HG02588 (cell line): ENCODE measurements around the gene MTARC2.
"Not testable (repeated sequence)": the region's sequence is repeated elsewhere in the genome, so short reads cannot be mapped to it uniquely, and the experiment has no call there.

Source experiments
- ATAC-seq: cut with Tn5 transposase; IDR thresholded peaks from one replicate; pipeline ENCODE4 v1.9.1; 2021; ENCODE audit warnings: mild to moderate bottlenecking, moderate library complexity; ENCODE audit not compliant: unreplicated experiment

MTARC2 gene

DNA sequence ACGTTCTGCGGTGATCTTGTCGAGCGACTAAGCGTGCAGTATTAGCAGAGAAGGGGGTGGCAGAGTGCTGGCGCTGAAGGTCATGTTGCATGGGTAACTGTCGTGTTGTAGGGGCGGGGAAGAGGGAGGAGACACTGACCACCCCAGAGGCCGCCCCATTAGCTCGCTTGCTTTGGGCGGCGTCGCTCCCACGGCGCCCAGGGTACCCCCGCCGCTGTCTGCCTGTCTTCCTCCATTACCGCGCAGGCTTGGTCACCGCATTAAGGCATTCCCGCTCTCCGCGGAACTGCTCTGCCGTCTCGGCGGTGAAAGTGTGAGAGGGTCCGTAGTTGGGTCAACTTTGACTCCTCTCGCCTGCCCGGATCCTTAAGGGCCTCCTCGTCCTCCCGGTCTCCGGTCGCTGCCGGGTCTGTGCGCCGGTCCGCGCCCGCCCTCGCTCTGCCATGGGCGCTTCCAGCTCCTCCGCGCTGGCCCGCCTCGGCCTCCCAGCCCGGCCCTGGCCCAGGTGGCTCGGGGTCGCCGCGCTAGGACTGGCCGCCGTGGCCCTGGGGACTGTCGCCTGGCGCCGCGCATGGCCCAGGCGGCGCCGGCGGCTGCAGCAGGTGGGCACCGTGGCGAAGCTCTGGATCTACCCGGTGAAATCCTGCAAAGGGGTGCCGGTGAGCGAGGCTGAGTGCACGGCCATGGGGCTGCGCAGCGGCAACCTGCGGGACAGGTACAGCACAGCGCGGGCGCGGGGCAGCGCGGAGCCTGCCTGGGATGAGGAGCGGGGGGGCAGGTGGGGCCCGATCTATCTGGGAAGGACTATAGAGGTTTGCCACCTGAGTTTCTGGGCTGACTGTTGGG is at the start of gene MTARC2:
TSS of gene MTARC2 (plus strand) at position 234 of the 846 bp plus-strand sequence. CDS start at position 444, 210 bp downstream.
- peak; percentile 97 for ATAC-seq

DNA sequence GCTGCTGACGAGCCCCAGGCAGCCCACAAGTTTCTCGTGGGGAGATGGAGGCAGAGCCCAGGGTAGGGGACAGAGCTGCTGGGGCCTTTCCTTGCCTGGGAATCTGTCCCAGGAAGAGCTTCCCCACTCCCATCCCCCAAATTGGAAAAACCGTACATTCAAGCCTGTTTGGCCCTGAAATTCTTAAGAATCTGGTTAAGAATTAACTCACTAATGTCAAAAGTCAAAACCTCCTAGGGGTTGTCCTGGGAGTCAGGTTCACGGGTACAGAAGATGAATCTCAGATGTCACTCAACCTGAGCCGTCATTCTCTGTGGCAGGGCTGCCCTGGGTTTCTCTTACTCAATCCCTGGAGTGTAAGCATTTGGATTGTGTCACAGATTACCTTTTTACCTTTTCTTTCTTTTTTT is 49.5 kb upstream of the MTARC2 start:
- ATAC-seq = no peak

DNA sequence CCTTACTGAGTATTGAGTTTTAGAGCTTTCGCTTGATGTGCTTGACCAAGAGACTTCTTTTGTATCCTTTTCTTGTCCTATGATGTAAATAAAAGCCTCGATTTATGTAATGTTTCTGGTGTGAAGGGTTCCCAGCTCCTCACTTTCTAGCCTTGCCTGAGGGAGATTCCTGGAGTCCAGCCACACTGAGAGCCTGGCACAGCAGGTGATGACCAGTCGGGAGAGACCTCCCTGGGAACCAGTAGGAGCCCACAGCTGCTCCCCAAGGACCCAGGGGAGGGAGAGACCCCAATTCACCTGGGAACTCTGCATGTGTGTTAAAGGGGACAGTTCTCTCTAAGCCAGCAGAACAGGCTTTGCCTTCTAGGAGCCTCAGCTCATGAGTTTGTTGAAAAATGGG is 49.1 kb upstream of the MTARC2 start:
- no peak for ATAC-seq

DNA sequence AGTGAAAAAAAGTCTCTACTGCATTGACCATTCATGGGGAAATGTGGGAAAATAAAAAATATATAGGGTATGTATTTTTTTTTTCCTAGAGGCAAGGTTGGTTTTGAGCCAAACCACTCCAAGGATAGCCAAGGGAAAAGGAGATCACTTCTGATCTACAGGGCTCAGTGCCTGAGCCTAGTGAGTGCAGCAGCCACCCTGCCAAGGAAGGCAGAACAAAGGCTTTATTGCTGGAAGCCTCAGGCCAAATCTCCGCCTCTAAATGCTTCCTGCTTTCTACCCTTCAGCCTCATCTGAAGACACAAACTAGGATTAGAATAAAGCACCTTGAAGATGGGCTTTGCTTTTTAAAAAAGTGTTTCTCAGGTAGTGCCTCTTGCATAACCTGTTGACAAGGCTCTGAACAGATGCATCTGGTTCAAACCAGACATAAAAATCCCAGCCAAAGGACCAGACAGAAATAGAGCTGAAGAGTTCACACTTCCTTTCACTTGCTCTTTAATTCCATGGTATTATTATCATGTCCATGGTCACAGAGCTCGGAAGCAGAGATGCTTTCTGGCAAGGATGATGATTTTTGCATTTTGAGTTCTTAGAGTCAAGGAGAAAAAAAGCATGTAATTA is 47.5 kb upstream of the MTARC2 start:
- ATAC-seq = no peak

DNA sequence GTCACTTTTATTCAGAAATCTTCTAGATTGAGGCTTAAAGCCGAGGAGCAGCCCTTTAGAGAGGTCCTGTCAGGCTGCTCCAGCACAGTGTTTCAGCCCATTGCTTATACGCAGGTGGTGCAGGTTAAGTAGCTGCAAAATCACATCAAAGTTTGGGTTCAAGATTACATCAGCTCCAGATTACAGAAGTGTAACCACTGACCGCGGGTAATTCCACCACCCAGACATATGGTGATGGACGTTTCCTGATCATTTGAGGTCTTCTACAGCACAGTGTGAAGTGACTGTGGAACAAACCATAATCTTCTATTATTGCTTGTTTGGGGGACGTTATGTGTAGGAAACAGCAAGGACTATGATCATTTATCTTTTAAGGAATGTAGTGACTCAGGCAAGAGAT is 46.1 kb upstream of the MTARC2 start:
- no peak for ATAC-seq

DNA sequence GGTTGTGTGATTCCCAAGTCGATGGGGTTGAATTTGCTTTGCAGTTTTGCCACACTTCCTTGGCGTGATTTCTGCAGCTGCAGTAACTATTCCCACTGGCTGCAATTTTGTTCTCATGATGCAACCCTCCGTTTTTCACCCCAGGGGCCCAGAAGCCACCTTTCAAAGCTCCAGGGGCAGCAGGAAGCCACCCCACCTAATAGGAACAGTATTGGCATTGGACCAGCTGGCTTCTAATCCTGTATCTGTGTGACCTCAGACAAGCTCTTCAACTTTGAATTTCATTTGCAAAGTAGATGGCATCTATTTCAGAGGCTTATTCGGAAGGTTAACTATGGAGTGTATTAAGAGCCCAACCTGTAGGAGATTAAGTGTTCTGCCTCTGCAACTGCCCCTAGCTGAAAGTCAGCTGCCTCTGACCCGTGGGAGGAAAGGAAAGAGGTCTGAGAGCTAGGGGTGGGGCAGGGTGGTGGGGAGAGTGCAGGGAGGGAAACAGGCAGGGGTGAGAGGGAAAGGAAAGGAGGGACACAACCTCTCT is 45.3 kb upstream of the MTARC2 start:
- no peak for ATAC-seq

DNA sequence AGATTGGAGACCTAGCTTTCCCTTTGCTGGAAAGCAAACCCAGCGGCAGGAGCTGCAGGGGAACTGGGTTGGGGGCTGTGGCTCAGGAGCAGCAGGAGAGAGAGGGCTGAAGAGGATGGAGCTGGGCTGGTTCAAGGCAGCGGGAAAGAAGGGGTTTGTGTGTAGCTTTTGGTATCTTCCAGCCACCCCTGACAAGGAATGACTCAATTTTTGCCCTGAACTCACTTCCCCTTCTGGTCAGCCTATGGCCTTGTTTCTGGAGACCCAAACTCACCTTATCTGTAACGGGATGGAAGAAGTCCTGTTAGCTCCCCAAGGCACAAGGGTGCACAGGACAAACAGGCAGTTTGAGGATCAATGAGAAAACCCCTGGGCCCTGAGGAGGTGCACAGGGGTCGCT is 44.8 kb upstream of the MTARC2 start:
- ATAC-seq = no peak

DNA sequence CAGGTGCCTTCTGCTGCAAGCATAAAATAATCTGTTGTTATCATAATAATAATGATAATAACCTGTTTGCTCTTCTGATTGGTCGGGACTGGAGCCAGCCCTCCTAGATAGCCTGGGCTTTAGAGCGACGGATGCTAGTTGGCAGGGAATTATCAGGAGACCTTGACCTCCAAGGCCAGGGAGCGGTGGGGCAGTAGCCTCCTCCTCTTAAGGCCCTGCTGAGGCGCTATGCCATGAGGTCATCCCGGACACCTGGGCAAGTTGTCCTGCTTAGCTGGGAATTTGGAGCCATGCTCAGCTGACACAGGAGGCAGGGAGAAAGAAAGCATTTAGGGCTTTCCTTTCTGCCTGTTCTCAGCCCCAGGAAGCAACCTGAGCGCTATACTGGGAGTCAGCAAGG is 42.3 kb upstream of the MTARC2 start:
- ATAC-seq = no peak

DNA sequence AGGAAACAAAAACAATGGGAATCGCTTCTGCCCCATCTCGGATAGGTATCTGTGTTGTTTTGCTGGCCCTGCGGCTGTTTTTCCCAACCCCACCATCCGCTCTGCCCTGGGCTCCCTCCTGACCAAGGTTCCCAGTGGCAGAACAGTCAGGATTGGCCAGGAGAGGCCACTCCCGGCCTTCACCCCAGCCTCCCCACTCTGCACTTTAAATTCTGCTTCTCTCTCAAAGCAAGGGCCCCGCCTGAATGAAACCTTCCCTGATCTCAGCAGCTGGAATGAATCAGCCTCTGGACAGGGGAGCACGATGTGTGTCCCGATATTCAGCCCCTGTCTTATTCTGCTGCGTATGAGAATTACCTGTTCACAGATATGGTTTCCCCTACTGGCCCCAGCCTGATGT is 41.6 kb upstream of the MTARC2 start:
- ATAC-seq = no peak

DNA sequence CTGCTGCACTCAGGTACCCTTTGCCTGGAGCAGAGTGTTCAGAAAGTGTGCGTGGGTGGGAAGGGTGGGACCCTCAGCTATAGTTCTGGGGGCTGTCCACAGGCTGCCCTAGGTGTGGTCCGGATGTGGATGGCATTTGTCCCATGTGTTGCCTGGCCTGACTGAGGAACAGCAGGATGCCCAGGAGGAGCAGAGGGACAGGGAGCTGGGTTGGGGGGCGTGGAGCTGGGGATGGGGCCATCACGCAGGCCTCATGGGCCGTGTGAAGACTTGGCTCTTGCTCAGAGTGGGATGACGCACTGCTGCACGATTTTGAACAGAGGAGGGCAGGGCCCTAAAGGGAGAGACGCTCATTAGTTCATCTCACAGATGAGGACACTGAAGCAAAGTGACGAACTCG is 41.0 kb upstream of the MTARC2 start:
- ATAC-seq = no peak

DNA sequence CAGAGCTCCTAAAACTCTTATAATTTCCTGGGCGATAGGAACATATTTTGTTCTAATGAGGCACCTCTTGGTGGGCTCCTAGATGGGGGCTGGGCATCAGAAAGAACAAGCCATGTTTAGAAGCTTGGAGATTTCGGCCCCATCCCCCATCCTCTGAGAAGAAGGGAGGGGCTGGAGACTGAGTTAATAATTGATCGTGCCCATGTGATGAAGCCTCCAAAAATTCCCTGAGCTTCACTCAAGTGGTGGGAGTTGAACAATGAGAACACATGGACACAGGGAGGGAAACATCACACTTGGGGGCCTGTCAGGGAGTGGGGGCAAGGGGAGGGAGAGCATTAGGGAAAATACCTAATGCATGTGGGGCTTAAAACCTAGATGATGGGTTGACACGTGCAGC is 39.9 kb upstream of the MTARC2 start:
- ATAC-seq = no peak

DNA sequence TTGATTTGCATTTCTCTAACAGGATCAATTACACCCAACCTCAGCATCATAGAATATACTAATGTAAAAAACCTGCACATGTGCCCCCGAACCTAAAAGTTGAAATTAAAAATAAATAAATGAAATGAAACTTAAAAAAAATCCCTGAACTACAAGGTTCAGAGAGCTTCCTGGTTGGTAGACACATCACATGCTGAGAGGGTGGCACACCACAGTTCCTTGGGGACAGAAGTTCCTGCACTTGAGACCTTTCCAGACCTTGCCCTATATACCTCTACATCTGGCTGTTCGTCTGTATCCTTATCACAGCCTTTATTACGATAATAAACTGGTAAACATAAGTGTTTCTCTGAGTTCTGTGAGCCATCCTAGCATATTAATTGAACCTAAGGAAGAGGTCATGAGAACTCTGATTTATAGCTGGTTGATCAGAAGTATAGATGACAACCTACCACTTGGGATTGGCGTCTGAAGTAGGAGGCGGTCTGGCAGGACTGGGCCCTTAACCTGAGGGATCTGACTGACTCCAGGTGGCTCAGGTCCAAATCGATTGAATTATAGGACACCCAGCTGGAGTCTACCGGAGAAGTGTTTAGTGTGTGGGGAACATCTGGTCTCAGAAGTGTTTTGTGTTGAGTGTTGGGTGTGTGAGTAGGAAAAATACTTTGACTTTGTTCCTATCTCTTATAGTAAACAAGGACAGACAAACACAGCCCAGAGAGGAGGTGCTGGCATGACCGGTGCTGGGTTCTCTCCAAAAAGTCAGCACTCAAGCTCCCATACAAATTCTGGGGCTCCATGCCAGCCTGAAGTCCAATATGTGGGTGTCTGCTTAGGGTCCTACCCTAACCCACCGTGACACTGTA is 39.0 kb upstream of the MTARC2 start:
- ATAC-seq = no peak

DNA sequence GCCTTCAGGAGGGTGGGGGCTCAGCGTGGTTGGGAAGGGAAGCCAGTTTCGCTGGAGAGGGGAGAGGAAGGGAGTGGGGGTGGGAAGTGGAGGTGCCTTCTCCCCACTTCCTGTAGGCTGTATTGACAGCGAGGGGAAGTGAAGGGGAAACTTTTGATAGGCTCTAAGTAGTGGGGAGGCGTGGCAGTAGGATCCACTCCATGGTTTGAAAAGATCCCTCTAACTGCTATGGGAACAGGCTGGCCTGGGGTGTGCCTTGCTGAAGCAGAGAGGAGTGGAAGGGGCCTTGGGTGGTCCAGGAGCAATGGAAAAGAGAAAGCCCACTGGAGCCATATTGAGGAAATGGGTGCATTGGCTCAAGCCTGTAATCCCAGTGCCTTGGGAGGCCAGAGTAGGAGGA is 37.8 kb upstream of the MTARC2 start:
- ATAC-seq = no peak

DNA sequence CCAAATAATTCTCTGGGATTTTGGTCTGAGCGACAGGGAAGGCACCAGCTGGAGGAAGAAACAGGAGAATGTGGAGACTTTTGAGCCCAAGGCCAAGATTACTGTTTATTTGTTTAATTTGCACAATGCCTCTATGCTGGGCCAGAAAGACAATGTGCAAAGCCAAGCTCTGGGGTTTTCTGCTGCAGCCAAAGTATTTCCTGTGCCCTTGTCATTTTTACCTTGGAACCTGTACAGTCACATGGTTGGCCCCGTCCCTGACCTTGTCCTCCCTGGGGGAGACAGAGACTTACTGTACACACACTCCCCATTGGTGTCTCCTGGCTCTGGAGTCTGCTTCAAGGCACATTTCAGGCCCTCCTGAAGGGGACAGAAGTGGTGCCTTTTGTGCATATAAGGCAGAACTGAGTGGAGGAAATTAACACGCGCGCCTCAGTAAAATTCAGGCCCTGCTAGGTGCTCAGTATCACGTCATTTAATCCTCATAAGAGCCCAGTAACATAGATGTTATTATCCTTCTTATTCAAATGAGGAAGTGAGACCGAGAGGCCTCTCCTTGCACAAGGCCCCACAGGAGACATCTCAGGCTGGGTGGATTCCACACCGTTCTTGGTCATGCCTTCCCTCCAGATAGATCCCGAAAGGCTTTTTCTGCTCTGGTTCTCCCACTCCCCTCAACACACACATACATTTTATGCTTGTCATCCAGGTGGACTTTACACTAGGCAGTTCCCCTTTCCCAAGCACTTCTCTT is 36.9 kb upstream of the MTARC2 start:
- peak; percentile 90 for ATAC-seq

DNA sequence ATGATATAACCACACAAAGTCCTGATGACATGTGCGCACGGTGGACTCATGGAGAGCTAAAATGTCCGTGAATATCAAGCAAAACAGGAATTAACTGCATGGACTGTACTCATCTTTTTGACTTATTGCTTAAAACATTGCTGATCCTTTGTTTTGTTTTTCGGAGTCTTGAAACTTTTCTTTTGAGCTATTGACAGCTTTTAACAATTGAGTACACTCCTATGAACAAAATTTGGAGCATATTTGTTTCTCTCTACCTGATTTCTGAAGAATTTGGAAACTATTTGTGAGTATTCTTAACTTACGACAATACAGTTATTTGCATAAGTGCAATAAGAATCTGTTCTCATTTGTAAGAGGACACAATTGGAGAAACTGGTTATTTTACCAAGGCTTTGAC is 32.1 kb upstream of the MTARC2 start:
- ATAC-seq = not testable (repeated sequence)

DNA sequence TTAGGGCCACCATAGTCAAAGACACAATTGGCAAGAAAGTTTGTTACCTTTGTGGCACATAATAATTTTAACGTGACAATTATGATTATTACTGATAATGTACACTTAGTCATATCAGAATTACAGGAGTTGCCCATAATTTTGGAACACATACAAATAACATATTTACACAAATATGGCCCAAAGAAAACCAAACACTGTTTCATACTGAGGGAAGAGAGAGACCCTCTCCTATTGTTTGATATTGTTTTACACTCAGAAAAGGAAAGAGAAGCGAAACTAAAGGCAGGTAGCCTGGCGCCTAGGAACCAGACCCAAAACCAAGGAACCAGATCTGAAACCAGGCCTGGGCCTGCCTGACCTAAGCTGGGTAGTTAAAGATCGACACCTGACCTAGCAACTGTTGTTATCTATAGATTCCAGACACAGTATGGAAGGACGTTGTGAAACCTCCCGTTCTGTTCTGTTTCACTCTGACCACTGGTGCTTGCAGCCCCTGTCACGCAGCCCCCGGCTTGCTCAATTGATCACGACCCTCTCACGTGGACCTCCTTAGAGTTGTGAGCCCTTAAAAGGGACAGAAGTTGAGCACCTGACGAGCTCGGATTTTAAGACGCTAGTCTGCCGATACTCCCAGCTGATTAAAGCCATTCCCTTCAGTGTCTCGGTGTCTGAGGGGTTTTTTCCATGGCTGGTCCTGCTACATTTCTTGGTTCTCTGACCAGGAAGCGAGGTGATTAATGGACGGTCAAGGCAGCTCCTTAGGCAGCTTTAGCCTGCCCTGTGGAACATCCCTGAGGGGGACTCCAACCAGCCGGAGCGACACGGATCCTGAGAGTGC is 30.1 kb upstream of the MTARC2 start:
- ATAC-seq = no peak

DNA sequence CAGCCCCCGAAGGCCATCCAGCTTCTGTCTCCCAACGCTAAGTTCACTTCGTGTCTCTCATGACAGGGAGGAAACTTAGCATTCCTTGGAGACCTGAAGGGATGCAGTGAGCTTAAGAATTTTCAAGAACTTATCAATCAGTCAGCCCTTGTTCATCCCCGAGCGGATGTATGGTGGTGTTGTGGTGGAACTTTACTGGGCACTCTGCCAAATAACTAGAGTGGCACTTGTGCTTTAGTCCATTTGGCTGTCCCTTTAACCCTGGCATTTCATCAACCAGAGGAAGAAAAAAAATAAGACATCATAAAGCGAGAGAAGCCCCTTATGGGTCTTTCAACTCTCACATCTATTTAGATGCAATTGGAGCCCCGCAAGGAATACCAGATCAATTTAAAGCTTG is 26.9 kb upstream of the MTARC2 start:
- not testable (repeated sequence) for ATAC-seq

DNA sequence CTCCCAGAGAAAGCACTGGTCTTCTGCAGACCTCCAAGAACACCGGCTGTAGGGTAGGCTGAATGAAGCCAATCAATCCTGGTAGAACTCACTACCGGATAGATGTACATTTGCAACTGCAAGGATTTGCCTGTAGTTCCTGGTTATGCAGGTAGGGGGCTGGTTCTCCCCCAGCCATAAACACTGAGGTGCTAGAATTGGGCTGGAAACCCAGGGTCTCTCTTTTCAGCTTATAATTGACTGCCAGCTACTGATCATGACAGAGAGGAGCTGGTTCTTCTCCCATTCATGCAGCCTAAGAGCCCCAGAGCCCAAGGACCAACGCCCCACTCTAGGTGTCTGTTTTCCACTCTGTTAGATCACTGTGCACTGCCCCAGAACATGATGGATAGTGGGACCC is 21.5 kb upstream of the MTARC2 start:
- ATAC-seq = no peak

DNA sequence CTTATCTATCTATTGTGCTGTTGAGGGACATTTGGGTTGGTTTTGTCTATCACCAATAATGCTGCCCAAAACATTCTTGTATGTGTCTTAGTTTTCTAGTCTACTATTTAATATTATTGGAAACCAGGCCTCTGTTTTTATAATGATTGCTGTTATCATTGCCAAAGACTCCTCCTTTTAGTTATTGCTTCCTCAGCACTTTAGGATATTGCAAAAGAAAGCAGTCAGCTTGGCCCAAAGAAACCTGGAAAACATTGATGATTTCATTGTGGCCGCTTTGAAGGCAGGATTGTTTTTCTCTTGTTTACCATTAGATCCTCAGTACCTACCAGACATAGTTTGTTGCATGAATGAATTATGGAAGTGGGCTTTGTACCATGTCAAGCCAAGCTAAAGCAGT is 20.6 kb upstream of the MTARC2 start:
- no peak for ATAC-seq

DNA sequence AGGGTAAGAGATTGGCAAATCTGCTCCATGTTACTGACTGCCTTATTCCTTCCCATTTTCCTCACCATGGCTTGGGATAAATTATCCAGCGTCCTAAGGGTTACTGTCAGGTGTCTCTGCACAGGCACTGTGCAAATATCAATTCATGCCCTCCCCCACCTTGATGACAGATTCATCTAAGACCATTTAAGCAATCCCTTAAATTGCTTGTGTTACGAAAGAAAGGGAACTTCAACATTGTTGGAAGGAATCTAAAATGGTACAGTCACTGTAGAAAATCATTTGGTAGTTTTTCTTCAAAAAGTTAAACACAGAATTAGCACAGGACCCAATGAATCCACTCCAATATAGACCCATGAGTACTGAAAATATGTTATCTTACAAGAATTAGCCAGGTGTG is 17.6 kb upstream of the MTARC2 start:
- ATAC-seq = no peak
